SU-DHL-6 (cell line): Measurements from ENCODE around the gene MYBBP1A.

Experiments used
- H2AFZ ChIP-seq: fragments of 200-600 bp; sonication (generic); 2 replicates; pipeline ENCODE4 v1.6.1; 2014; ENCODE audit warnings: low read depth, mild to moderate bottlenecking, moderate library complexity, mixed read lengths, antibody characterized with exemption, low read length; ENCODE audit not compliant: severe bottlenecking
- H3F3A ChIP-seq: fragments of 200-600 bp; shearing (Covaris generic); 2 replicates; pipeline ENCODE4 v1.6.0; 2016; ENCODE audit warnings: antibody characterized with exemption, mild to moderate bottlenecking; ENCODE audit not compliant: insufficient read depth
- H3K27ac ChIP-seq: fragments of 200-600 bp; sonication (generic); 2 replicates; pipeline ENCODE4 v1.5.1; 2016; ENCODE audit warnings: low read depth, mild to moderate bottlenecking, low read length, moderate library complexity, mixed read lengths
- H3K27me3 ChIP-seq: fragments of 200-600 bp; sonication (generic), shearing (Covaris generic); 2 replicates; pipeline ENCODE4 v1.6.0; 2014; ENCODE audit warnings: mild to moderate bottlenecking, low read length
- H3K36me3 ChIP-seq: fragments of 200-600 bp; sonication (generic); 2 replicates; pipeline ENCODE4 v1.6.1; 2014; ENCODE audit warnings: mild to moderate bottlenecking, low read length, mixed read lengths
- H3K4me2 ChIP-seq: fragments of 300-600, 200-600 bp; shearing (Covaris generic), sonication (generic); 2 replicates; pipeline ENCODE4 v1.6.0; 2014; ENCODE audit warnings: low read length, low read depth, mild to moderate bottlenecking; ENCODE audit not compliant: poor library complexity, severe bottlenecking
- H3K4me3 ChIP-seq: fragments of 200-600 bp; sonication (generic); 2 replicates; pipeline ENCODE4 v1.5.1; 2014; ENCODE audit warnings: antibody characterized with exemption, low read length, mild to moderate bottlenecking, mixed read lengths; ENCODE audit not compliant: insufficient read depth, poor library complexity, severe bottlenecking
- H3K79me2 ChIP-seq: fragments of 200-600 bp; sonication (generic); 2 replicates; pipeline ENCODE4 v1.6.1; 2014; ENCODE audit warnings: mild to moderate bottlenecking, low read length, moderate library complexity; ENCODE audit not compliant: insufficient read depth
- H3K9ac ChIP-seq: fragments of 200-600 bp; sonication (generic); 2 replicates; pipeline ENCODE4 v1.7.0; 2014; ENCODE audit warnings: mild to moderate bottlenecking, low read length
- H3K9me2 ChIP-seq: fragments of 200-600 bp; sonication (generic); replicated peaks from 2 replicates; pipeline ENCODE4 v1.6.1; 2014; ENCODE audit warnings: low read length; ENCODE audit not compliant: insufficient read depth
- H3K9me3 ChIP-seq: fragments of 200-600 bp; sonication (generic); 2 replicates; pipeline ENCODE4 v1.6.1; 2014; ENCODE audit warnings: low read length, mixed read lengths; ENCODE audit not compliant: insufficient read depth
- H4K20me1 ChIP-seq: fragments of 200-600 bp; sonication (generic); 2 replicates; pipeline ENCODE4 v1.6.1; 2014; ENCODE audit warnings: low read depth, mild to moderate bottlenecking, antibody characterized with exemption, low read length, moderate library complexity, mixed read lengths
- EZH2phosphoT487 ChIP-seq: fragments of 200-600 bp; sonication (generic), shearing (Covaris generic); conservative IDR thresholded peaks from 2 replicates; pipeline ENCODE4 v1.6.1; 2018; ENCODE audit warnings: mild to moderate bottlenecking, antibody characterized with exemption, low read length, moderate library complexity, mixed read lengths
- TF ChIP-seq, protein P1 (sequence below): fragments of 200-600 bp; sonication (generic); IDR thresholded peaks from one replicate; pipeline ENCODE4 v1.5.1; 2017; ENCODE audit warnings: antibody characterized with exemption, mild to moderate bottlenecking, low read length, moderate library complexity; ENCODE audit not compliant: insufficient read depth, poor library complexity, severe bottlenecking

MYBBP1A gene

DNA sequence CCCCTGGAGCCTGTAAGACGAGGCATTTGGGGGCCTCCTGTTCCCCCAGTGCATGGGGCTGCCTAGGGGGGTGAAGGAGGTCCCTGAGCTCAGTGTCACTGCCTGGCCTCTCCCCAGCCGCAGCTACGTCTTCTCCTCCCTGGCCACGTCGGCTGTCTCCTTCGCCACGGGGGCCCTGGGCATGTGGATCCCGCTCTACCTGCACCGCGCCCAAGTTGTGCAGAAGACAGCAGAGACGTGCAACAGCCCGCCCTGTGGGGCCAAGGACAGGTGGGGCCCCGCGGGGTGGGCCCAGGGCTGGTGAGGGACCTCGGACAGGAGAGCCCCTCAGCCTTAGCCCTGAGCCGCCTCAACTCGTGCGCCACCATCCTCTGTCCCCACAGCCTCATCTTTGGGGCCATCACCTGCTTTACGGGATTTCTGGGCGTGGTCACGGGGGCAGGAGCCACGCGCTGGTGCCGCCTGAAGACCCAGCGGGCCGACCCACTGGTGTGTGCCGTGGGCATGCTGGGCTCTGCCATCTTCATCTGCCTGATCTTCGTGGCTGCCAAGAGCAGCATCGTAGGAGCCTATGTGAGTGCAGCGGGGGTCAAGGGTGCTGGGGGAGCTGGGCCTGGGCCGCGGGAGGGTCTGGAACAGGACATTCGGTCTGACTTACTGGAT is 22.2 kb downstream of the MYBBP1A start:
- H3K27me3 ChIP-seq = no peaks in the 10 kb centered on the region
- H3K27ac ChIP-seq = no peak overlapping the region
- peaks cover 7% of the 10 kb centered on the region; the same call in 1 of the 2 replicates for H3F3A ChIP-seq
- no peak overlapping the region for H3K4me3 ChIP-seq
- H3K4me2 ChIP-seq = no peak overlapping the region
- H4K20me1 ChIP-seq = no peaks in the 10 kb centered on the region
- no peaks in the 10 kb centered on the region for H3K9me3 ChIP-seq
- no peaks in the 10 kb centered on the region for H3K9me2 ChIP-seq
- TF ChIP-seq EZH2phosphoT487 = no peak
- TF ChIP-seq, protein P1, sequence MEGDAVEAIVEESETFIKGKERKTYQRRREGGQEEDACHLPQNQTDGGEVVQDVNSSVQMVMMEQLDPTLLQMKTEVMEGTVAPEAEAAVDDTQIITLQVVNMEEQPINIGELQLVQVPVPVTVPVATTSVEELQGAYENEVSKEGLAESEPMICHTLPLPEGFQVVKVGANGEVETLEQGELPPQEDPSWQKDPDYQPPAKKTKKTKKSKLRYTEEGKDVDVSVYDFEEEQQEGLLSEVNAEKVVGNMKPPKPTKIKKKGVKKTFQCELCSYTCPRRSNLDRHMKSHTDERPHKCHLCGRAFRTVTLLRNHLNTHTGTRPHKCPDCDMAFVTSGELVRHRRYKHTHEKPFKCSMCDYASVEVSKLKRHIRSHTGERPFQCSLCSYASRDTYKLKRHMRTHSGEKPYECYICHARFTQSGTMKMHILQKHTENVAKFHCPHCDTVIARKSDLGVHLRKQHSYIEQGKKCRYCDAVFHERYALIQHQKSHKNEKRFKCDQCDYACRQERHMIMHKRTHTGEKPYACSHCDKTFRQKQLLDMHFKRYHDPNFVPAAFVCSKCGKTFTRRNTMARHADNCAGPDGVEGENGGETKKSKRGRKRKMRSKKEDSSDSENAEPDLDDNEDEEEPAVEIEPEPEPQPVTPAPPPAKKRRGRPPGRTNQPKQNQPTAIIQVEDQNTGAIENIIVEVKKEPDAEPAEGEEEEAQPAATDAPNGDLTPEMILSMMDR = no peak
- no peaks in the 10 kb centered on the region for H3K36me3 ChIP-seq
- H3K9ac ChIP-seq = no peak overlapping the region
- no peaks in the 10 kb centered on the region for H3K79me2 ChIP-seq
- H2AFZ ChIP-seq = no peak overlapping the region

- Histone ChIP-seq H3F3A (peaks cover 3% of the 10 kb centered on the region; the same call in 1 of the 2 replicates), H3K9me2 (no peaks in the 10 kb centered on the region), H3K9ac (no peak overlapping the region), H2AFZ (no peak overlapping the region), H3K9me3 (no peaks in the 10 kb centered on the region), H4K20me1 (no peaks in the 10 kb centered on the region), H3K27ac (no peak overlapping the region), H3K36me3 (no peaks in the 10 kb centered on the region), H3K4me3 (no peak overlapping the region), H3K27me3 (no peaks in the 10 kb centered on the region), H3K4me2 (no peak overlapping the region), H3K79me2 (no peaks in the 10 kb centered on the region)
- no peak for TF ChIP-seq EZH2phosphoT487
- TF ChIP-seq, protein P1 = no peak
These were observed 23.0 kb downstream of the MYBBP1A start for GRCh38 chr17:4531988-4532736.

DNA sequence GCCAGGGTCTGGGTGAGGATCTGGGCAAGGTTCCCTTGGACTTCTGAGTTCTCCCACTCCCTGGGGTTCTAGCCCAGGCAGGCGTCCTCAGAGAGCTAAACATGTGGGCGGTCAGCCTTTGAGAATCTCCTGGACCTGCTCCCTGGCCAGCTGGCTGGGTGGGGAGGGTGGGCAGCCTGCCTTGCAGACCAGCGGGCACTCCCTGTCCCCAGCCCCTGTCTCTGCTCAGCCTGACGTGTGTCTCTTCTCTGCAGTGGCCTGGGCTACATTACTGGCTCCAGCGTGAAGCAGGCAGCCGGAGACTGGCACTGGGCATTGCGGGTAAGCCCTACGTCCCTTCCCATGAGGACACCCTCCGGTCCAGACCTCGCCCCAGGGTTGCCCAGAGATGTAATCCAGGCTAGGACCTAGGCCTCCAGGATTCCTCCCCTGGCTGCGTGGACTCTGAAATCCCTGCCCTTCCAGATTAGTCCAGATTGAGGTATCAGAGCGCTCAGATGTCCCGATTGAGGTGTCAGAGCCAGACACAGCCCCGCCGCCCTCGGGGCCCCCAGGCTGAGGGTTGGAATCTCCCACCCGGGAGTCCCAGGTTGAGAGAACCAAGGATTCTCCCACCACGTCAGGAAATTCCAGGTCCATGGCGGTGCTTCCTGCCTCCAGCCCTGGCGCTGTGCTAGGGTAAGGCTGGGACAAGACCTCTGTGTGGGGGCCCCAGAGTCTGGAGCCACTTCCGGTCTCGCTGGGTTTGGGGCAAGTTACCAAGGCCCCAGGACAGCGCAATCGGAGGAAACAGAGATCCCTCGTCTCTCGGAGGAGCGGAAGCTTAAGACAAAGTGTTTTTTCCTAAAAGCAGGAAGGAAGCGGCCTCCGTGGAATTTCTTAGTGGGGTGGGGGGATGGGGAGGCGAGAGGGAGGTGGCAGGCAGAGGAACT is 24.1 kb downstream of the MYBBP1A start:
- H4K20me1 ChIP-seq = no peaks in the 10 kb centered on the region
- H3F3A ChIP-seq = no peaks in the 10 kb centered on the region
- H3K36me3 ChIP-seq = no peaks in the 10 kb centered on the region
- H3K4me3 ChIP-seq = no peak overlapping the region
- H3K9me3 ChIP-seq = no peaks in the 10 kb centered on the region
- no peak overlapping the region for H3K4me2 ChIP-seq
- no peak overlapping the region for H3K9ac ChIP-seq
- TF ChIP-seq, protein P1 = no peak
- TF ChIP-seq EZH2phosphoT487 = no peak
- no peaks in the 10 kb centered on the region for H3K27me3 ChIP-seq
- no peak overlapping the region for H2AFZ ChIP-seq
- no peaks in the 10 kb centered on the region for H3K9me2 ChIP-seq
- no peaks in the 10 kb centered on the region for H3K79me2 ChIP-seq
- H3K27ac ChIP-seq = no peak overlapping the region
